HepG2 (cell line): Measurements from ENCODE around the gene NCAM2. TPM values are rescaled to one million over a fixed set of nuclear protein-coding genes. Genes with fewer than 3 reads are reported as not detected.

Experiments used
- ATAC-seq: fragments of 200-7000 bp; cut with Tn5 transposase; 3 replicates; pipeline ENCODE4 v1.9.1; 2020; ENCODE audit warnings: mild to moderate bottlenecking, moderate library complexity
- BruUV-seq: library from RNA; stranded (reverse); fragments of 400-500 nt; replicated peaks from 2 replicates; lab custom pipeline; 2021; lab: Mats Ljungman, UMichigan
- CTCF ChIA-PET: fragments of 300-600 bp; formaldehyde crosslinking; extraction: SDS; loops from one replicate; lab custom pipeline; 2021; ENCODE audit warnings: low total read pairs, inconsistent platforms, low intra/inter-chr PET ratio; lab: Yijun Ruan, JAX
- POLR2A ChIA-PET: fragments of 350-600 bp; sonication (Branson Sonifier 250); formaldehyde crosslinking; loops from one replicate; lab custom pipeline; 2020; ENCODE audit warnings: antibody characterized with exemption, inconsistent platforms; lab: Yijun Ruan, JAX
- DNase-seq: peaks from one replicate; pipeline ENCODE4 v3.0.0-alpha.2; 2015; ENCODE audit warnings: low spot score
- FAIRE-seq: peaks from 3 replicates; lab custom pipeline; 2011; peaks lifted over from hg19 to GRCh38; lab: Jason Lieb, UNC
- H2AFZ ChIP-seq: one replicate; pipeline ENCODE4 v1.6.1; 2011; ENCODE audit warnings: low read length, inconsistent platforms
- H3K27ac ChIP-seq: fragments of 300-600 bp; 3 replicates; pipeline ENCODE4 v1.8.0; 2011; ENCODE audit warnings: mixed run types, mild to moderate bottlenecking, mixed read lengths, low read length, inconsistent platforms; ENCODE audit not compliant: insufficient read depth; ENCODE audit errors: extremely low read length
- H3K27me3 ChIP-seq, 2 experiments: fragments of 200-600 bp in 1 of 2; 2 replicates in 1 of 2; 3 replicates in 1 of 2; pipeline versions ENCODE4 v1.6.0 to v1.8.0; 2011; ENCODE audit warnings: low read length in 2 of 2, mild to moderate bottlenecking in 2 of 2, moderate library complexity in 2 of 2, inconsistent platforms in 1 of 2; ENCODE audit not compliant: insufficient read depth in 2 of 2, control insufficient read depth in 1 of 2
- H3K36me3 ChIP-seq, 2 experiments: fragments of 200-600 bp in 1 of 2; replicated peaks in 1 of 2; 2 replicates in 1 of 2; 3 replicates in 1 of 2; pipeline versions ENCODE4 v1.5.1 to v1.8.0; 2011; ENCODE audit warnings: low read length in 2 of 2, inconsistent platforms in 1 of 2; ENCODE audit not compliant: insufficient read depth in 2 of 2, control insufficient read depth in 1 of 2
- H3K4me1 ChIP-seq: 2 replicates; pipeline ENCODE4 v1.5.1; 2012; ENCODE audit warnings: low read length, inconsistent platforms; ENCODE audit not compliant: insufficient read depth
- H3K4me2 ChIP-seq: 2 replicates; pipeline ENCODE4 v1.6.0; 2011; ENCODE audit warnings: low read depth, low read length, inconsistent platforms
- H3K4me3 ChIP-seq, 3 experiments: fragments of 200-600 bp in 1 of 3; sonication (generic), shearing (Covaris generic) in 1 of 3; replicated peaks in 1 of 3; 2 replicates each; pipeline ENCODE4 v1.5.1; 2011 to 2016; ENCODE audit warnings: low read length in 3 of 3, inconsistent platforms in 2 of 3, low read depth in 2 of 3, mild to moderate bottlenecking in 2 of 3, control low read depth in 1 of 3, mixed read lengths in 1 of 3; ENCODE audit not compliant: insufficient read depth in 1 of 3
- H3K79me2 ChIP-seq: one replicate; pipeline ENCODE4 v1.6.1; 2011; ENCODE audit warnings: low read length, inconsistent platforms; ENCODE audit not compliant: insufficient read depth
- H3K9ac ChIP-seq: 2 replicates; pipeline ENCODE4 v1.6.0; 2011; ENCODE audit warnings: mild to moderate bottlenecking, low read depth, low read length, inconsistent platforms; ENCODE audit not compliant: insufficient read depth
- H3K9me3 ChIP-seq: 2 replicates; pipeline ENCODE4 v1.5.1; 2012; ENCODE audit warnings: mild to moderate bottlenecking, low read length
- H4K20me1 ChIP-seq: 2 replicates; pipeline ENCODE4 v1.6.0; 2011; ENCODE audit warnings: inconsistent platforms, mild to moderate bottlenecking, low read length, moderate library complexity; ENCODE audit not compliant: insufficient read depth
- ATF3 ChIP-seq: sonication (generic); formaldehyde crosslinking; IDR thresholded peaks from 2 replicates; pipeline ENCODE4 v1.4.0; 2020; ENCODE audit warnings: missing genetic modification reagents
- HHEX ChIP-seq: IDR thresholded peaks from 2 replicates; pipeline ENCODE4 v1.6.1; 2016; ENCODE audit warnings: control low read depth
- KDM6A ChIP-seq: IDR thresholded peaks from 2 replicates; pipeline ENCODE4 v1.6.1; 2016; ENCODE audit warnings: low read depth
- NR2C2 ChIP-seq: sonication (generic); formaldehyde crosslinking; IDR thresholded peaks from 2 replicates; pipeline ENCODE4 v1.4.0; 2020; ENCODE audit warnings: missing genetic modification reagents, mild to moderate bottlenecking, moderate library complexity, borderline replicate concordance
- SKI ChIP-seq: fragments of 450-650 bp; IDR thresholded peaks from one replicate; pipeline ENCODE4 v1.6.1; 2018; ENCODE audit warnings: mild to moderate bottlenecking; ENCODE audit not compliant: partially characterized antibody
- ZC3H13 ChIP-seq: sonication (generic); formaldehyde crosslinking; IDR thresholded peaks from 2 replicates; pipeline ENCODE4 v1.8.1; 2023; ENCODE audit warnings: mild to moderate bottlenecking, missing genetic modification reagents, moderate library complexity
- ZNF282 ChIP-seq: fragments of 450-650 bp; IDR thresholded peaks from 2 replicates; pipeline ENCODE4 v1.6.1; 2018; ENCODE audit not compliant: partially characterized antibody
- WGBS: methylation state at CpG from one replicate; pipeline ENCODE4 v1.1.6; 2017; ENCODE audit warnings: low lambda C conversion rate; 5-methylcytosine and 5-hydroxymethylcytosine counted together
- in situ Hi-C: cut with HindIII; loops from 2 replicates; pipeline ENCODE4 v1.10.0; 2017; ENCODE audit warnings: low pct_unique_long_range_greater_than_20kb; ENCODE audit not compliant: extremely low pct_ligation_motif_present
- intact Hi-C: fragments of 100-400 bp; cut with micrococcal nuclease; formaldehyde crosslinking; loops from one replicate; pipeline ENCODE4 v1.10.0; 2022; ENCODE audit not compliant: unreplicated experiment
- polyA plus RNA-seq, 8 experiments: library from polyadenylated mRNA; depleted of rRNA in 3 of 8; stranded (reverse) in 7 of 8; unstranded in 1 of 8; fragments of >200 nt; fragmentation: Illumina TruSeq in 4 of 8; extraction: Trizol in 4 of 8; gene quantifications; 2 replicates each; pipeline versions ENCODE4 v1.2.1 to v1.2.3, GENCODE V29; 2011 to 2016; ENCODE audit warnings: low read depth in 4 of 8, missing spikeins in 1 of 8, mixed read lengths in 1 of 8; ENCODE audit not compliant: insufficient read depth in 1 of 8
- total RNA-seq, 5 experiments: library from RNA; depleted of rRNA; stranded (reverse); fragments of >200 nt; fragmentation: Illumina TruSeq; extraction: Trizol; gene quantifications; 2 replicates each; pipeline ENCODE4 v1.2.3, GENCODE V29; 2016; ENCODE audit warnings: low read depth in 1 of 5
- TF ChIP-seq, protein P1 (sequence below): IDR thresholded peaks from 2 replicates; pipeline ENCODE4 v1.6.1; 2012; ENCODE audit warnings: low read length, improper control_type of control experiment
- TF ChIP-seq, protein P2 (sequence below): sonication (generic); formaldehyde crosslinking; IDR thresholded peaks from 2 replicates; pipeline ENCODE4 v1.5.1; 2020; ENCODE audit warnings: missing genetic modification reagents, mild to moderate bottlenecking, borderline replicate concordance

The NCAM2 gene
- total and polyA plus RNA-seq, 2 of the 13 experiments (the other 11 are each of a cell fraction or from before 2014, with no cell fraction given), result not detected

DNA sequence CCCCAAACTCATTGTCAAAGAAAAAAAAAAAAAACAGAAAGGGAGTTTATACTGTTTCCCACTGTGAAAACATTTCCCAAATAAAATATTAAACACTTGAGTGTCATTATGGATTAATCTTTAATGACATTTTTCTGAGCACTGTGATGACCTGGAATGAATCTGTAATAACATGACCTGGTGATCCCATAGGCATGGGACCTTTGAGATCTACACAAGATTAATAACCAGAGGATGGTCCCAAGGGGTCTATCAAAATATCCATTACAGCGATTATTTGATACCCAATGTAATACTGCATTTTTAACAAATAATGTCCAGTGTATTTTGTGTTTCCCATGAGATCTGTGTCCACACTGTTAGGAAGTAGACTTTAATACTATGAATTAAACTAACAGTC lies 32.4 kb upstream of the NCAM2 start:
- in situ Hi-C loops, result no loop called here

More for the DNA sequence above, 32.4 kb upstream of the NCAM2 start:
- TF ChIP-seq, protein P1, sequence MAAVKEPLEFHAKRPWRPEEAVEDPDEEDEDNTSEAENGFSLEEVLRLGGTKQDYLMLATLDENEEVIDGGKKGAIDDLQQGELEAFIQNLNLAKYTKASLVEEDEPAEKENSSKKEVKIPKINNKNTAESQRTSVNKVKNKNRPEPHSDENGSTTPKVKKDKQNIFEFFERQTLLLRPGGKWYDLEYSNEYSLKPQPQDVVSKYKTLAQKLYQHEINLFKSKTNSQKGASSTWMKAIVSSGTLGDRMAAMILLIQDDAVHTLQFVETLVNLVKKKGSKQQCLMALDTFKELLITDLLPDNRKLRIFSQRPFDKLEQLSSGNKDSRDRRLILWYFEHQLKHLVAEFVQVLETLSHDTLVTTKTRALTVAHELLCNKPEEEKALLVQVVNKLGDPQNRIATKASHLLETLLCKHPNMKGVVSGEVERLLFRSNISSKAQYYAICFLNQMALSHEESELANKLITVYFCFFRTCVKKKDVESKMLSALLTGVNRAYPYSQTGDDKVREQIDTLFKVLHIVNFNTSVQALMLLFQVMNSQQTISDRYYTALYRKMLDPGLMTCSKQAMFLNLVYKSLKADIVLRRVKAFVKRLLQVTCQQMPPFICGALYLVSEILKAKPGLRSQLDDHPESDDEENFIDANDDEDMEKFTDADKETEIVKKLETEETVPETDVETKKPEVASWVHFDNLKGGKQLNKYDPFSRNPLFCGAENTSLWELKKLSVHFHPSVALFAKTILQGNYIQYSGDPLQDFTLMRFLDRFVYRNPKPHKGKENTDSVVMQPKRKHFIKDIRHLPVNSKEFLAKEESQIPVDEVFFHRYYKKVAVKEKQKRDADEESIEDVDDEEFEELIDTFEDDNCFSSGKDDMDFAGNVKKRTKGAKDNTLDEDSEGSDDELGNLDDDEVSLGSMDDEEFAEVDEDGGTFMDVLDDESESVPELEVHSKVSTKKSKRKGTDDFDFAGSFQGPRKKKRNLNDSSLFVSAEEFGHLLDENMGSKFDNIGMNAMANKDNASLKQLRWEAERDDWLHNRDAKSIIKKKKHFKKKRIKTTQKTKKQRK, result no peak
- TF ChIP-seq ZNF282 (no peak), HHEX (no peak), SKI (no peak), ZC3H13 (CRISPR knock-in tag) (no peak), NR2C2 (CRISPR knock-in tag) (no peak), ATF3 (no peak), KDM6A (CRISPR knock-in tag) (no peak)
- TF ChIP-seq, protein P2, sequence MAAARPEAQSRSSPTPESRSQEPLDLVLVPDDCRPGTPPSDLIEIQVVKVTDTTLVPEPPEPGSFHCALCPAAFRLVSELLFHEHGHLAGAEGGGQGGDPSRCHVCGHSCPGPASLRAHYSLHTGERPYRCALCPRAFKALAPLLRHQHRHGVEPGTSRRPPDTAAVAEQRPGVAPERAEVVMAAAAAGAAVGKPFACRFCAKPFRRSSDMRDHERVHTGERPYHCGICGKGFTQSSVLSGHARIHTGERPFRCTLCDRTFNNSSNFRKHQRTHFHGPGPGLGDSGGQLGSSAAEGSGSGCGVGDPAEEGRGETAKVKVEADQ (CRISPR knock-in tag), result no peak
- H2AFZ ChIP-seq, result no peak overlapping the region
- POLR2A ChIA-PET, result no interaction called here
- intact Hi-C loops, result no loop called here
- no peak overlapping the region for H3K9ac ChIP-seq
- no TSS peak for BruUV-seq
- DNase-seq (no peak), ATAC-seq (no peak), FAIRE-seq (no peak)
- peaks cover 43% of the 10 kb centered on the region for H3K9me3 ChIP-seq
- H3K79me2 ChIP-seq, result no peaks in the 10 kb centered on the region
- 0% methylated on average over 1 of the region's 1 CpG for WGBS
- no peak overlapping the region for H3K4me2 ChIP-seq
- no peaks in the 10 kb centered on the region for H4K20me1 ChIP-seq
- H3K36me3 ChIP-seq, result no peaks in the 10 kb centered on the region
- no peaks in the 10 kb centered on the region for H3K27me3 ChIP-seq
- no peaks in the 10 kb centered on the region for H3K4me1 ChIP-seq
- H3K27ac ChIP-seq, result no peak overlapping the region
- CTCF ChIA-PET, result no interaction called here
- no peak overlapping the region for H3K4me3 ChIP-seq
